ENCODE results near the gene GSG1.

DNA sequence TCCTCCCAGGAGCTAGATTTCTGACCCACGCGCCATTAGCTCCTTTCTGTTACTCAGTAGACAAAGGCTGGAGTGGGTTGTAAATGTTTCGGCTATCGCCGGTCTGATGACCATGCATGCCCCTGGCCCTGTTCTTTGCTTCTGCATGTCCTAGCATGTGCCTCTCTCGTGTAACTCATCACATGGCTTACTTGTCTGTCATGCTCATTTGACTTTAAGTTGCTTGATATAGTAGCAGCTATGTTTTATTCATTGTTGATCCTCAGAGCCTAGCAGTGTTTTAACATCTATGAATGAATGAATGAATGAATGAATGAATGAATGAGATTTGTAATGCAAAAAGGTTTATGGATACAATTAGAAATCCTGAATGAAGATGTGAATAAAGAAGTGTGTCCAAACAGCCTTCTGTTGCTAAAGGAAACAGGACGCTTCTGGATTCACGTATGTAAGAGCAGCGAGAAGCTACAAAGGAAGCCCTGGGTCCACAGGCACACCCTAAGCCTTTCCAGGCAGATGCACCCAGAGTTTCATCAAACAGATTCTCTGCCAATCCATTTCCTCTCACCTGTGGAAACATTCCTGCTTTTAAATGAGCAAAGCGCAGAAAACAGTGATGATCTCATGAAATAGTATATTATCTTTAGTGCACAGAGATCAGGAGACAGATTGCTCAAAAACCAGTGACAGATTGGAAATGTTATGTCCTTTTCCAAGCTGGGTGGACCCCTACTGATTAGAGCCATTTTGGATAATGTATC lies 3.4 kb downstream of the GSG1 start:
- no peak for TF ChIP-seq EZH2 (IDR thresholded peaks at IDR 0.05)
- TF ChIP-seq POLR2AphosphoS5 (IDR thresholded peaks at IDR 0.05; ENCODE audit: borderline replicate concordance, low read depth, low read length) = no peak
- no peak for TF ChIP-seq FOXP2 (optimal IDR thresholded peaks at IDR 0.05; ENCODE audit: control extremely low read depth, extremely low read length, insufficient read depth)
